ENCODE data around the gene QPCTL.

Gene QPCTL

GRCh38 chr19:45739498-45740439 lies 47.3 kb downstream of the QPCTL start:
- no peak for TF ChIP-seq CTCF (IDR thresholded peaks at IDR 0.05)

GRCh38 chr19:45742969-45743368 lies 50.5 kb downstream of the QPCTL start:
- no peak for TF ChIP-seq CTCF (IDR thresholded peaks at IDR 0.05)

- TF ChIP-seq CTCF (IDR thresholded peaks at IDR 0.05) = no peak
These were observed 53.1 kb downstream of the QPCTL start for GRCh38 chr19:45745606-45746005.

GRCh38 chr19:45746866-45747265 lies 54.4 kb downstream of the QPCTL start:
- no peak for TF ChIP-seq CTCF (IDR thresholded peaks at IDR 0.05)

GRCh38 chr19:45747513-45747912 lies 55.0 kb downstream of the QPCTL start:
- TF ChIP-seq CTCF (IDR thresholded peaks at IDR 0.05) = no peak

GRCh38 chr19:45752639-45753038 lies 60.2 kb downstream of the QPCTL start:
- TF ChIP-seq CTCF (IDR thresholded peaks at IDR 0.05) = no peak

- no peak for TF ChIP-seq CTCF (IDR thresholded peaks at IDR 0.05)
These were observed 61.1 kb downstream of the QPCTL start for GRCh38 chr19:45753548-45753947.

Data from LNCAP (cell line).